ENCODE data around the gene DACT3.
"Not testable (repeated sequence)": the region's sequence is repeated elsewhere in the genome, so short reads cannot be mapped to it uniquely, and the experiment has no call there.

DACT3 gene

DNA sequence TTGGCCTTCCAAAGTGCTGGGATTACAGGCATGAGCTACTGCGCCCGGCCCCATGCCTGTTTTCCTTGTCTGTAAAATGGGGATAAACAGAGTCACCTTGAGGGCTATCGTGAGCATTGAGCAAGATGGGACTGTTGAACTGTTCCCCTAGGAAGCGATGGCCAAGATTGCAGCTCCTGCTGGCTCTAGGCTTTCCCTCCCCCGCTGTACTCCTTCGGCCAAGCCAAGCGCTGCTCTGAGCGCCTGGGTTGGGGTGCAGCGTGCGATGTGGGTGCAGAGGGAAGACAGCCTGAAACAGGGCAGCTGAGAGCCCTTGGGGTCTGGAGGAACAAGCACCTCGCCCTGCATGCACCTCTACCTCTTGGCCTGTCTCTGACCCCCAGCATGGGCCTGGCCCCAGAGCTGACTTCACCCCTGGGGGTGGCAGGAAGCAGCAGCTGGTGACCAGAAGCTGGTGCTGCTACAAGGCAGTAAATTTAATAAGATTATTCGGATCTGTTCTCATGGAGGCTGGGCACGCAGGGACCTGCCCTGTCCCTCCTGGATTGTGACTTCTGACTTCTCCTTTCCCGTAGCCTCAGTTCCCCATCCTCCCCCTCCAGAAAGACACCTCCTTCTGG lies 30.3 kb downstream of the DACT3 start:
- Histone ChIP-seq H3K4me1 (ENCODE audit: insufficient read depth, low read length, poor library complexity, severe bottlenecking) (no peaks in the 10 kb centered on the region), H3F3A (ENCODE audit: low read depth) (no peaks in the 10 kb centered on the region), H3K27me3 (ENCODE audit: insufficient read depth, low read length, poor library complexity, severe bottlenecking) (no peaks in the 10 kb centered on the region), H2AFZ (ENCODE audit: low read length) (no peak overlapping the region), H3K79me2 (ENCODE audit: insufficient read depth, low read length) (no peaks in the 10 kb centered on the region), H3K9me3 (ENCODE audit: insufficient read depth, low read depth, low read length) (no peaks in the 10 kb centered on the region), H3K4me3 (ENCODE audit: low read length, poor library complexity, severe bottlenecking) (no peak overlapping the region), H3K9me2 (replicated peaks; ENCODE audit: low read depth, low read length) (no peaks in the 10 kb centered on the region), H4K20me1 (ENCODE audit: insufficient read depth, low read length, poor library complexity, severe bottlenecking) (no peaks in the 10 kb centered on the region), H3K4me2 (ENCODE audit: low read depth, low read length, poor library complexity, severe bottlenecking) (no peak overlapping the region), H3K36me3 (ENCODE audit: insufficient read depth, low read length) (no peaks in the 10 kb centered on the region), H3K9ac (ENCODE audit: low read depth, low read length, poor library complexity, severe bottlenecking) (no peak overlapping the region)
- TF ChIP-seq EZH2phosphoT487 (IDR thresholded peaks at IDR 0.05; ENCODE audit: borderline replicate concordance): no peak
- TF ChIP-seq, protein P1, sequence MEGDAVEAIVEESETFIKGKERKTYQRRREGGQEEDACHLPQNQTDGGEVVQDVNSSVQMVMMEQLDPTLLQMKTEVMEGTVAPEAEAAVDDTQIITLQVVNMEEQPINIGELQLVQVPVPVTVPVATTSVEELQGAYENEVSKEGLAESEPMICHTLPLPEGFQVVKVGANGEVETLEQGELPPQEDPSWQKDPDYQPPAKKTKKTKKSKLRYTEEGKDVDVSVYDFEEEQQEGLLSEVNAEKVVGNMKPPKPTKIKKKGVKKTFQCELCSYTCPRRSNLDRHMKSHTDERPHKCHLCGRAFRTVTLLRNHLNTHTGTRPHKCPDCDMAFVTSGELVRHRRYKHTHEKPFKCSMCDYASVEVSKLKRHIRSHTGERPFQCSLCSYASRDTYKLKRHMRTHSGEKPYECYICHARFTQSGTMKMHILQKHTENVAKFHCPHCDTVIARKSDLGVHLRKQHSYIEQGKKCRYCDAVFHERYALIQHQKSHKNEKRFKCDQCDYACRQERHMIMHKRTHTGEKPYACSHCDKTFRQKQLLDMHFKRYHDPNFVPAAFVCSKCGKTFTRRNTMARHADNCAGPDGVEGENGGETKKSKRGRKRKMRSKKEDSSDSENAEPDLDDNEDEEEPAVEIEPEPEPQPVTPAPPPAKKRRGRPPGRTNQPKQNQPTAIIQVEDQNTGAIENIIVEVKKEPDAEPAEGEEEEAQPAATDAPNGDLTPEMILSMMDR (conservative IDR thresholded peaks at IDR 0.05; ENCODE audit: low read length): no peak

DNA sequence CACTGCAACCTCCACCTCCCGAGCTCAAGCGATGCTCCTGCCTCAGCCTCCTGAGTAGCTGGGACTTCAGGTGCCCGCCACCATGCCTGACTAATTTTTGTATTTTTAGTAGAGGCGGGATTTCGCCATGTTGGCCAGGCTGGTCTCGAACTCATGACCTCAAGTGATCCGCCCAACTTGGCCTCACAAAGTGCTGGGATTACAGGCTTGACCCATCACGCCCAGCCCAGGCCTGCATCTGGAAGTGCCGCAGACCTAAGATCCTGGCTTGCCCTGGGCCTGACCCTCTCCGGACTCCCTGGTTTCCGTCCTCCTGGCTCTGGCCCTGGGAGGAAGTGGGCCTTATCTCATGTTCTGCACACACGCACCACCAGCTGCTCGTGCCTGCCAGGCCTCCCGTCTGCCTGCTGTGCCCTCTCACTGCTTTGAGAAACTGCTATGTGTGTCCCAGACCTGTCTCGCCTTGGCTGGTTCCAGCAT lies 31.4 kb downstream of the DACT3 start:
- H3K27me3 ChIP-seq (ENCODE audit: insufficient read depth, low read length, poor library complexity, severe bottlenecking): no peaks in the 10 kb centered on the region
- H2AFZ ChIP-seq (ENCODE audit: low read length): no peak overlapping the region
- H3K9me3 ChIP-seq (ENCODE audit: insufficient read depth, low read depth, low read length): no peaks in the 10 kb centered on the region
- H3K4me3 ChIP-seq (ENCODE audit: low read length, poor library complexity, severe bottlenecking): no peak overlapping the region
- no peaks in the 10 kb centered on the region for H3K9me2 ChIP-seq (replicated peaks; ENCODE audit: low read depth, low read length)
- no peaks in the 10 kb centered on the region for H4K20me1 ChIP-seq (ENCODE audit: insufficient read depth, low read length, poor library complexity, severe bottlenecking)
- no peaks in the 10 kb centered on the region for H3K79me2 ChIP-seq (ENCODE audit: insufficient read depth, low read length)
- no peak for TF ChIP-seq EZH2phosphoT487 (IDR thresholded peaks at IDR 0.05; ENCODE audit: borderline replicate concordance)
- TF ChIP-seq, protein P1 (conservative IDR thresholded peaks at IDR 0.05; ENCODE audit: low read length): no peak
- H3K36me3 ChIP-seq (ENCODE audit: insufficient read depth, low read length): no peaks in the 10 kb centered on the region
- no peak overlapping the region for H3K4me2 ChIP-seq (ENCODE audit: low read depth, low read length, poor library complexity, severe bottlenecking)
- peaks cover 6% of the 10 kb centered on the region for H3K4me1 ChIP-seq (ENCODE audit: insufficient read depth, low read length, poor library complexity, severe bottlenecking)
- no peak overlapping the region for H3K9ac ChIP-seq (ENCODE audit: low read depth, low read length, poor library complexity, severe bottlenecking)
- no peaks in the 10 kb centered on the region for H3F3A ChIP-seq (ENCODE audit: low read depth)

DNA sequence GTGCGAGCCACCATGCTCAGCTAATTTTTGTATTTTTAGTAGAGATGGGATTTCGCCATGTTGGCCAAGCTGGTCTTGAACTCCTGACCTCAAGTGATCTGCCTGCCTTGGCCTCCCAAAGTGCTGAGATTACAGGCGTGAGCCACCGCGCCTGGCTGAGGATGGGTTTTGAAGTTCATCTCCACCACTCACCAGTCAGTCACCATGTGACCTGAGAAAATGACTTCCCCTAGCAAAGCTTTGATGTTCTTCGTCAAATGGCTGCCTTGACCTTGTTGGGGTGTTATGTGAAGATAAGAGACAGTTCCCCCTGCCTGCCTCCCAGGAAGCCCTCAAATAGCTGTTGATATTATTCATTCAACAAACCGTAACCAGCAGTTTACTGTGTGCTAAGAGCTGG lies 32.0 kb downstream of the DACT3 start:
- H3K27me3 ChIP-seq (ENCODE audit: insufficient read depth, low read length, poor library complexity, severe bottlenecking); H3K9me2 ChIP-seq (replicated peaks; ENCODE audit: low read depth, low read length); H3K9me3 ChIP-seq (ENCODE audit: insufficient read depth, low read depth, low read length); H4K20me1 ChIP-seq (ENCODE audit: insufficient read depth, low read length, poor library complexity, severe bottlenecking); H3K4me2 ChIP-seq (ENCODE audit: low read depth, low read length, poor library complexity, severe bottlenecking); H3K4me3 ChIP-seq (ENCODE audit: low read length, poor library complexity, severe bottlenecking); H3F3A ChIP-seq (ENCODE audit: low read depth); H3K36me3 ChIP-seq (ENCODE audit: insufficient read depth, low read length); H2AFZ ChIP-seq (ENCODE audit: low read length); H3K79me2 ChIP-seq (ENCODE audit: insufficient read depth, low read length); H3K9ac ChIP-seq (ENCODE audit: low read depth, low read length, poor library complexity, severe bottlenecking); H3K4me1 ChIP-seq (ENCODE audit: insufficient read depth, low read length, poor library complexity, severe bottlenecking): not testable (repeated sequence)

DNA sequence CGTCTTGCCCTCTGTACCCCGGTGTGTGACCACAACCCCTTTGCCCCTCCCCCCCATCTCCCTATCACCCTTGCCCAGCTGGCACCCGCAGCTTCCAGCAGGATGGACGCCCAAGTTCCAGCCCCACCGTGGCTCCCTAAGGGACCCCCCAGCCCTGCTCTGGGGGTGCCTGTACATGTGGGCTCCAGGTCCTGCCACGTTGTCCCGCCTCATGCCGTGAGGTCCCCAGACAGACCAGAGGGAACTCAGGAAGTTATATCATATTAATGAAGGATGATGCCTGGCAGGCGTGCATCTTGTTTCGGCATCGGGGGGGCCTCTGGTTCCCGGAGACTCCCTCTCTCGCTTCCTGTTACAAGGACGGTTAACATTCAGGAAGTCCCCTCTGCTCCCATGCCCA lies 34.5 kb downstream of the DACT3 start:
- Histone ChIP-seq H3K9me2 (replicated peaks; ENCODE audit: low read depth, low read length) (no peaks in the 10 kb centered on the region), H3K27me3 (ENCODE audit: insufficient read depth, low read length, poor library complexity, severe bottlenecking) (no peaks in the 10 kb centered on the region), H3K4me1 (ENCODE audit: insufficient read depth, low read length, poor library complexity, severe bottlenecking) (peaks cover 6% of the 10 kb centered on the region), H3F3A (ENCODE audit: low read depth) (no peaks in the 10 kb centered on the region), H4K20me1 (ENCODE audit: insufficient read depth, low read length, poor library complexity, severe bottlenecking) (no peaks in the 10 kb centered on the region), H3K36me3 (ENCODE audit: insufficient read depth, low read length) (no peaks in the 10 kb centered on the region), H3K4me2 (ENCODE audit: low read depth, low read length, poor library complexity, severe bottlenecking) (no peak overlapping the region), H3K9ac (ENCODE audit: low read depth, low read length, poor library complexity, severe bottlenecking) (no peak overlapping the region), H2AFZ (ENCODE audit: low read length) (no peak overlapping the region), H3K79me2 (ENCODE audit: insufficient read depth, low read length) (no peaks in the 10 kb centered on the region), H3K4me3 (ENCODE audit: low read length, poor library complexity, severe bottlenecking) (no peak overlapping the region), H3K9me3 (ENCODE audit: insufficient read depth, low read depth, low read length) (no peaks in the 10 kb centered on the region)
- no peak for TF ChIP-seq EZH2phosphoT487 (IDR thresholded peaks at IDR 0.05; ENCODE audit: borderline replicate concordance)
- TF ChIP-seq, protein P1 (conservative IDR thresholded peaks at IDR 0.05; ENCODE audit: low read length): no peak

All from Loucy (cell line).